ENCODE results near the gene COL12A1.

- TF ChIP-seq CTCF (IDR thresholded peaks at IDR 0.05) = no peak
- no peak for TF ChIP-seq POLR2AphosphoS5 (IDR thresholded peaks at IDR 0.05)
- TF ChIP-seq POLR2A (IDR thresholded peaks at IDR 0.05) = no peak
These were observed 80.9 kb downstream of the COL12A1 start for GRCh38 chr6:75124983-75125382.

All from breast epithelium (tissue), 3 donors.